Prostate gland (tissue), 2 donors: ENCODE measurements around the gene SYNGR1.

Experiments used
- POLR2A ChIP-seq: fragments of 450-650 bp; IDR thresholded peaks from one replicate; pipeline ENCODE4 v1.6.1; 2016; ENCODE audit warnings: antibody characterized with exemption, mild to moderate bottlenecking
- TF ChIP-seq, protein P1 (sequence below), 4 experiments: fragments of 200-600 bp in 2 of 4; fragments of 450-650 bp in 2 of 4; sonication (generic) in 2 of 4; IDR thresholded peaks; 1 replicate in 3 of 4; 2 replicates in 1 of 4; pipeline ENCODE4 v1.5.1; 2016 to 2019; ENCODE audit warnings: antibody characterized with exemption in 4 of 4, mild to moderate bottlenecking in 2 of 4, moderate library complexity in 2 of 4

DNA sequence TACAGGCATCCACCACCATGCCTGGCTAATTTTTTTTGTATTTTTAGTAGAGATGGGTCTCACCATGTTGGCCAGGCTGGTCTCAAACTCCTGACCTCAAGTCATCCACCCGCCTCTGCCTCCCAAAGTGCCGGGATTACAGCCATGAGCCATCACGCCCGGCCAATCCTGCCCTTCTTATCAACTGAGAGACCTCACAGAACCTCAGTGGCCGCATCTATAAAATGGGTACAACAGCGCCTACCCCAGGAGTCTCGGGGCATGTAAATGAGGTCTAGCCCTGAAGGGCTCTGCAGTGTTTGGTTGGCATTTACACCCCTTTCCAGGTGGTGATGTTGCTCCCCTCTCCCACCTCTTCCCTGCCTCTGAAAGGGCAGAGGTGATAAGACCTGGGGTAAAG lies 11.7 kb downstream of the SYNGR1 start:
- TF ChIP-seq POLR2A = no peak
- TF ChIP-seq, protein P1, sequence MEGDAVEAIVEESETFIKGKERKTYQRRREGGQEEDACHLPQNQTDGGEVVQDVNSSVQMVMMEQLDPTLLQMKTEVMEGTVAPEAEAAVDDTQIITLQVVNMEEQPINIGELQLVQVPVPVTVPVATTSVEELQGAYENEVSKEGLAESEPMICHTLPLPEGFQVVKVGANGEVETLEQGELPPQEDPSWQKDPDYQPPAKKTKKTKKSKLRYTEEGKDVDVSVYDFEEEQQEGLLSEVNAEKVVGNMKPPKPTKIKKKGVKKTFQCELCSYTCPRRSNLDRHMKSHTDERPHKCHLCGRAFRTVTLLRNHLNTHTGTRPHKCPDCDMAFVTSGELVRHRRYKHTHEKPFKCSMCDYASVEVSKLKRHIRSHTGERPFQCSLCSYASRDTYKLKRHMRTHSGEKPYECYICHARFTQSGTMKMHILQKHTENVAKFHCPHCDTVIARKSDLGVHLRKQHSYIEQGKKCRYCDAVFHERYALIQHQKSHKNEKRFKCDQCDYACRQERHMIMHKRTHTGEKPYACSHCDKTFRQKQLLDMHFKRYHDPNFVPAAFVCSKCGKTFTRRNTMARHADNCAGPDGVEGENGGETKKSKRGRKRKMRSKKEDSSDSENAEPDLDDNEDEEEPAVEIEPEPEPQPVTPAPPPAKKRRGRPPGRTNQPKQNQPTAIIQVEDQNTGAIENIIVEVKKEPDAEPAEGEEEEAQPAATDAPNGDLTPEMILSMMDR (IDR thresholded peaks at IDR 0.05) = no peak
